ENCODE results near the gene TLK1.

GRCh38 chr2:170996316-170996715, 164.4 kb downstream of the TLK1 start:
- TF ChIP-seq, protein P1, sequence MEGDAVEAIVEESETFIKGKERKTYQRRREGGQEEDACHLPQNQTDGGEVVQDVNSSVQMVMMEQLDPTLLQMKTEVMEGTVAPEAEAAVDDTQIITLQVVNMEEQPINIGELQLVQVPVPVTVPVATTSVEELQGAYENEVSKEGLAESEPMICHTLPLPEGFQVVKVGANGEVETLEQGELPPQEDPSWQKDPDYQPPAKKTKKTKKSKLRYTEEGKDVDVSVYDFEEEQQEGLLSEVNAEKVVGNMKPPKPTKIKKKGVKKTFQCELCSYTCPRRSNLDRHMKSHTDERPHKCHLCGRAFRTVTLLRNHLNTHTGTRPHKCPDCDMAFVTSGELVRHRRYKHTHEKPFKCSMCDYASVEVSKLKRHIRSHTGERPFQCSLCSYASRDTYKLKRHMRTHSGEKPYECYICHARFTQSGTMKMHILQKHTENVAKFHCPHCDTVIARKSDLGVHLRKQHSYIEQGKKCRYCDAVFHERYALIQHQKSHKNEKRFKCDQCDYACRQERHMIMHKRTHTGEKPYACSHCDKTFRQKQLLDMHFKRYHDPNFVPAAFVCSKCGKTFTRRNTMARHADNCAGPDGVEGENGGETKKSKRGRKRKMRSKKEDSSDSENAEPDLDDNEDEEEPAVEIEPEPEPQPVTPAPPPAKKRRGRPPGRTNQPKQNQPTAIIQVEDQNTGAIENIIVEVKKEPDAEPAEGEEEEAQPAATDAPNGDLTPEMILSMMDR (IDR thresholded peaks at IDR 0.05): no peak
- TF ChIP-seq POLR2AphosphoS5 (IDR thresholded peaks at IDR 0.05; ENCODE audit: insufficient read depth in 1 of 2, low read depth in 1 of 2): no peak
